Right ventricle myocardium superior (tissue), 1 donor: ENCODE results near the gene C9orf40. TPM values are rescaled to one million over a fixed set of nuclear protein-coding genes. Genes with fewer than 3 reads are reported as not detected.

ENCODE experiments used
- ATAC-seq: fragments of 200-7000 bp; cut with Tn5 transposase; one replicate; pipeline ENCODE4 v1.9.1; 2020; ENCODE audit warnings: mild to moderate bottlenecking; ENCODE audit not compliant: poor library complexity
- DNase-seq: peaks from one replicate; pipeline ENCODE4 v3.0.0-alpha.2; 2020
- intact Hi-C: fragments of 100-400 bp; cut with DNase I; formaldehyde crosslinking; loops from one replicate; pipeline ENCODE4 v1.11.2; 2022
- total RNA-seq: library from RNA; stranded (reverse); fragmentation: NEBNext Ultra II Directional; extraction: Animal tissue kit (Norgen Biotek cat#: 25700); gene quantifications from one replicate; pipeline ENCODE4 v1.2.1, GENCODE V29; 2021
- donor health status: DM: no; HTN: yes; CAD: no; lungs with severe emphysema.

The C9orf40 gene
- total RNA-seq, 1 donor from 2014 or later: 3.0 TPM

DNA sequence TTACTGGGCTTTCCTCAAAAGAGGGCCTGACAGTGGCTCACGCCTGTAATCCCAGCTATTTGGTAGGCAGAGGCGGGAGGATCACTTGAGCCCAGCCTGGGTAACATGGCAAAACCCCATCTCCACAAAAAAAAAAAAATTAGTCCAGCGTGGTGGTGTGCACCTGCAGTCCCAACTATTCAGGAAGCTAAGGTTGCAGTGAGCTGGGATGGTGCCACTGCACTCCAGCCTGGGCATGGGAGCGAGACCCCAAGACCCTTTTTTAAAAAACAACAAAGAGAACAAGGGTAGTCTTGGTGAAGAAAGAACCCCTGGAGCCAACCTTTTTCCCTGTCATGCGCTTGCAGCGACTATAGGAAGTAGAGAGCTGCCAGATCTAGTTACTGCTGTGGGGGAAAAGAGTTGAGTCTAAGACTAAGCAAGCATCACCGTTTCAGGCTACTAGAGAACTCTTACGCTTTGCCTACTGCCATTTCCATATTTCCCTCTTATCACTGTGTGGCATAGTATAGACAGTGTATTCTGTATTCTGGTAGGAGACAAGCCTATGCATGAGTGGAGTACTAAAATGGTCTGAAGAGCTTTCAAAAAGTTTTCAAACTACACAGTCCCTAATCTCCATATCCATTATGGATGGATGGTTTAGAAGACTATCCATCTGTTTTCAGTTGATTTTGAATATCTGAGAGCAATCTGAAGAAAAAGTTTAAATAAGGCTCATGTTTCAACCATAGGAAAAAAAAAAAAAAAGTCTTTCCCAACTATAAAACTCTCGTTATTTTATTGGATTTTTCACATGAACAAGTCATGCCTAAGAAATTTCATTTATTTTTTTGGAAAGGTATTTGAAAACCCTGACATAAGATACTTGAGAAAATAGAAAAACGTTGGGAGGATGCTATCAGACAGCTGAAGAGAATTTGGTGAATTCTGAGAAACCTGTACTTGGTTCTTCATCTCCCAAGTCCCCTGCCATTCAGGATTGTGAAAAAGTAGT, 2.6 kb downstream of the C9orf40 start:
- ATAC-seq (no peak), DNase-seq (no peak)
- intact Hi-C loops: no loop called here

DNA sequence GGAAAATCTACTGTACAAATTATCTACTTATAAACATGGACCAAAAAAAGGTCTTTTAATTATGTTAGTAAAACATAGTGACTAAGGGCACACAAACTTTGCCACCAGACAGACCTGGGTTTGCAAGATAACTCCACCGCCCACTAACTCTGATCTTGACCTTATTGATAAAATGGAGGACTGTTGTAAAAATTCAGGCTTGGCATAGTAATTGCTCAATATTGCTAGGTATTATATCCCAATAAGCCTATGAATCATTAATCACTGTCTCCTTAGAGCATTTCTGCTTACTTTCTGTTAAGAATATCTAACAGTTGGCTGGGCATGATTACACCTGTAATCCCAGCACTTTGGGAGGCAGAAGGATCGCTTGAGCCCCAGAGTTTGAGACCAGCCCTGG, 3.8 kb downstream of the C9orf40 start:
- intact Hi-C loops: no loop called here
- DNase-seq: no peak
- no peak for ATAC-seq

DNA sequence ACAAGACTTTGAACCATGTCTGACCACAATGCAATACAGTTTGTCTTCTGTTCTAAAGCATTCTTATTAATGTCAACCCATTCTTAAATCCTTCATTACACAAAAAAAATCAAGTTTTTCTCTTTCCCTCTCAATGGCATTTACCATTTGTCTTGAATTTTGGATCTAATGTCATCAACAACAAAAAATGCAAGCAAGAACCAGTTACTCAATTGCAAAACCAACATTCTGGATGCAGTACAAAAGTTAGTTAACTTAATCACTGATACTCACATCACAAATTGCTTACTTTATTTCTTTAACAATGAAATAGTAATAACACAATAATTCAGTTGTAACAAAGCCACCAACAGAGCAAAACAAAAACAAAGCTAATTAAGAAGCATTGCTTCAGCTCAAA, 6.0 kb downstream of the C9orf40 start:
- intact Hi-C loops: no loop called here
- no peak for ATAC-seq

DNA sequence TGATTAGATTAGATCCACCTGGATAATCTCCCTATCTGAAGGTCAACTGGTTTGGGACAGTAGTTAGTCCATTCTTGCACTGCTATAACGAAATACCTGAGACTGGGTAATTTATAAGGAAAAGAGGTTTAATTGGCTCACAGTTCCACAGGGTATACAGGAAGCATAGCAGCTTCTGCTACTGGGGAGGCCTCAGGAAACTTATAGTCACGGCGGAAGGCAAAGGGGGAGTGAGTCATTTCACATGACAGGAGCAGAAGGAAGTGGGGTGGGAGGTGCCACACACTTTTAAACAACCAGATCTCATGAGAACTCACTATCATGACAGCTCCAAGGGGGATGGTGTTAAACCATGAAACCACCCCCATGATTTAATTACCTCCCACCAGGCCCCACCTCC, 9.9 kb downstream of the C9orf40 start:
- ATAC-seq: no peak
- intact Hi-C loops: no loop called here

More for the DNA sequence above, 6.0 kb downstream of the C9orf40 start:
- DNase-seq: no peak

DNA sequence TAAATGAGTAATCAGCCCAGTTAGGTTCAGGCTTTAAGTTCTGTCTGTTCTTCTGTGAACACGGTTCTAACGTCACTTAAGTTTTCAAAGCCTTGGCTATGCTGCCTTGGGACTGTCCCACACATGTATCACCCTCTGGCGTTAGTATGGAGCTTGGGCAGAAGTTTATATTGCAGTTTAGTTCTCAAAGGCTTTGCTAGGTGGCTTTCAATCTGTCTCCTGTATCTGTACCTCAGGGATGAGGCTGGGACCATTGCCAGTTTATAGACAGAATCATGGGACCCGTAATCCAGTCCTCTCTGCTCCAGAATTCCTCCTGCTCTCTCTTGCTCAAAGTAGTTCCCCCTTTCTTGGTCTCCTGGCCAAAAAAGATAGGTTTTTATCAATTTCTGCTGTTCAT, 12.1 kb downstream of the C9orf40 start:
- DNase-seq: no peak
- no peak for ATAC-seq
- intact Hi-C loops: no loop called here

More for the DNA sequence above, 9.9 kb downstream of the C9orf40 start:
- DNase-seq: no peak

DNA sequence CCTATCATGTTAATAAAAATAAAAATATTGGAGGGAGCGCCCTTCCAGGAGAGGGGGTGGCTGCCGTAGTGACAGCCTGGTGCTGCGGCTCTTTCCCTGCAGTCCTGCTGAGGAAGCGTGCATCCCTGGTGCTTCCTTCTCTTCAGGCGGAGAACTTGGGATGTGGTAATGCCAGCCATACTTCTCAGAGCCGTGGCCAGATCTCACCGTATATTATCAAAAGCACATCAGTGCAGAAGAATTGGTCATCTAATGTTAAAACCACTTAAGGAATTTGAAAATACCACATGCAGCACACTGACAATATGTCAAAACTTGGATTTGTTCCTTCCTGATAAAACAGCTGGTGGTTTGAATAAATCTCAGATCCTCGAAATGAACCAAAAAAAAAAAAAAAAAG, 17.7 kb downstream of the C9orf40 start:
- DNase-seq (no peak), ATAC-seq (no peak)
- intact Hi-C loops: loop anchor here (10.0 kb wide), 1 partner anchor 140 kb away; no protein-coding TSS in a partner anchor

DNA sequence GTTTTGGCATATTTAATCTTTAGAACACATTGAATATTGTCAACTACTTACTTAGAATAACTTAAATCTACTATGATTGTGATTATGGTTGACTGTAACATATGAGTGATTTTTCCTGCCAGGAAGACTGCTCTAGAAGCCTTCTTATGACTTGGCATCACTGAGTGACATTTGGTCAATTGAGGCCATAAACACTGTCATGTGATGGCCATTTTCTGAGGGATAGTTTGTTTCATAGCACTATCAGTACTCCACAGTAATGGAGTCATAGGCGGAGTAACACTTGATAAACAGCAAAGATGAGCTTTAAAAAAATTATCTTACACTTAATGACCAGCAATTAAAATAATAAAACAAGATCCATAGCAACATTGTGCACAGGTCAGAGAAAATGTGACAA, 31.0 kb downstream of the C9orf40 start:
- intact Hi-C loops: no loop called here
- DNase-seq: no peak
- ATAC-seq: no peak

DNA sequence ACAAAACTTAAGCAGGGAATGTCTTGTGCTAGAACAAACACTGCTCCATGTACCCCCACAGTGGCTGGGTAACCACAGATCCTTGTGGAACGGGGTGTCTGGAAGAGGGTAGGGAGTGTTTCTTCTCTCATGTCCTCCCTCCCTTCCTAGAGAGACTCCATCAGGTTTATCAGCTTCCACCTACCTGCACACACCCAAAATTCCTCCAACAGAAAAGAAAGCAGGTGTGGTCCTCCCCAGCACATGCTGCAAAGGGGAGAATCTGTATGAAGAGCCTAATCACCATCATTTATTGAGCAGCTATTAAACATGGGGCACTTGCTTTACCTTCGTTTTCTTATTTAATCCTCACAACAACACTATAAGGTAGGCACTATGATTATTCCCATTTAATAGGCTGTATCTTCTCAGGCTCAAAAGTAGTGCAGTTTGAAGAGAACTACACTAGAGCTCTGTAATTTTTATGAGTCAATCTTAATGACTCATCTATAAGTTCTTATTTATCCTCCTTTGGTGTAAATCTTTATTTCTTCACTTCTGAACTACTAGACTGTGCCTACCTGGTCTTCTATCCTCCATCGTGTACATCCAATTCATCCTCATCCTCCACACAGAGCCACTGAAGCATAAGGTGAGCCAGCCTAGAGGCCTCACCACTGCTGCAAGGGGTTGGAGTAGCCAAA, 31.6 kb downstream of the C9orf40 start:
- intact Hi-C loops: no loop called here
- DNase-seq: no peak
- ATAC-seq: no peak

DNA sequence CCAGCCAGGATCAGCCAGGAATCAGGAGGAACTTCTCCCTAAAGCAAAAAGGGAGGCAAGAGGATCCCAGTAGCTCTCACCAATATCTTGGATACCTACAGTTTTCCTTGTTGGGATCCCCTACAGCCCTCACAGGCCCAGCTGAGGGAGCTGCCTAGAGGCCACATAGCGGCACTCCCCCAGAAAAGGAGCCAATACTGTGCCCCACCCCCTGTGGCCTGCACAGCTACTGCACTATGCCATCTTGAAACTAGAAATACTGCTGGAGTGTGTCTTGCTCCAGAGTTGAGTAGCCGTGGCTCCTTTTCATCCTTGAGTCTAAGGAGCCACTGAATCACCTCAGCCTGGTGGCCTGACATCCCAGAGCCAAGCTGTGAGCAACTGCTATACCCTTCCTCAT, 42.7 kb downstream of the C9orf40 start:
- intact Hi-C loops: no loop called here
- no peak for ATAC-seq
- DNase-seq: no peak

DNA sequence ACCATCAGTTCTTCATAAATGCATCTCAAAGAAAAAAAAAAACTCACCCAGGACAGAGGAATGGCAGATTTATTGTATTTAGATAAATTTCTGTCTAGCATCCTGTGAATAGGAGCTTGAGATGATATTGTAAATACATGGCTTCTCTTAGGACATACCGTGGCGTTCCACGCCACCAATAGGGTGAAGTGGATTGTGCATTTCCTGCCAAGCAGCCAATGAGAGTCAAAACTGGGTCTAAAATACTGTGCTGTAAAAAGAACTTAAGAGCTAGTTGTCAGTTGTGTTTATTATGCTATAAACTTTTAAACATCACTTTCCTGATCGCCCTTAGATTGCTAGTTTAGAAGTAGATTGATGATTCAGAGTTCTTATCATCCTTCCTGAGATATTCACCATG, 44.0 kb downstream of the C9orf40 start:
- DNase-seq: no peak
- ATAC-seq: no peak
- intact Hi-C loops: no loop called here

DNA sequence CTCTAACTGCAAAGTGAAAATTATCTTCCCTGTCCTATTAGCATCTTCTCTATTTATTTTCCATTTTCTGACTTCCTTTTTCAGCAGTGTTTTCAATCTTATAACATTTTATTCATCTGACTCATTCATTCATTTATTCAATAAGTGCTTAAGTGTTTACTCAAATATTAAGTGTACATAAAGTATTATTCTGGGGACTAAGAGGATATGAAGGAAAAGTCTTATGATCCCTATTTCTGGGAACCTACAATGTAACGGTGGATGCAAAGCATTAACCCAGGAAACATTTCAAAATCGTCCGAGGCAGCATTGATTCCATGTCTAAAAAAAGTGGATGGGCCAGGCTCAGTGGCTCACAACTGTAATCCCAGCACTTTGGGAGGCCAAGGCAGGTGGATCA, 45.6 kb downstream of the C9orf40 start:
- no peak for ATAC-seq
- intact Hi-C loops: no loop called here
- no peak for DNase-seq

DNA sequence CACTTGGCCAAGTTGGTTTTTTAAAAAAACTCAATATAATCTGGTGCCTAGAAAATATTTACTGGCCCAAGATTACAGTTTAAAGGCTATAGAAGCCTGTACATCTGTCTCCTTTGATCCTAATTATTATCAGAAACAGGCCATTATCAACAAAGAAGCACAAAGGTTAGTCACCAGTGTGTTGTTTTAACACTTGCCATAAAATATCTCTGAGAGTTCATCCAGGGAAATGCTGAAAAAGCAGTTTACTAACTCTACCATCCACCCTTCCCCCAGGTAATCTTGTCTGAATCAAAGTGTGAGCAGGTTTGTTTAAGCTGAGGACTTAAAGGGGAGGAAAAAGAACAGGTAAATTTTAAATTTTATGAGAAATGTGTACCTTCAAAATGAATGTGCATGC, 51.7 kb downstream of the C9orf40 start:
- intact Hi-C loops: no loop called here
- ATAC-seq (no peak), DNase-seq (no peak)

Other genes with a start within 250 kb of the C9orf40 start
- 0.27 TPM for gene TRPM6, start 65.0 kb downstream of the C9orf40 start, total RNA-seq
- gene CARNMT1, start 75.4 kb upstream of the C9orf40 start, total RNA-seq: 12.6 TPM
- 17.3 TPM for gene NMRK1, start 135.2 kb upstream of the C9orf40 start, total RNA-seq
- gene OSTF1, start 135.6 kb upstream of the C9orf40 start, total RNA-seq: 20.6 TPM